Fibroblast of skin of back (primary cell): ENCODE measurements around the gene STEAP1B.

Experiments
- DNase-seq: peaks from one replicate; pipeline ENCODE4 v3.0.0-alpha.2; 2013

STEAP1B gene

GRCh38 chr7:22399546-22399945 lies 100.4 kb downstream of the STEAP1B start:
- DNase-seq: no peak

- DNase-seq: no peak
Measured at GRCh38 chr7:22399091-22399490, 100.9 kb downstream of the STEAP1B start.

GRCh38 chr7:22397981-22398380 lies 102.0 kb downstream of the STEAP1B start:
- no peak for DNase-seq

GRCh38 chr7:22395222-22395621 lies 104.8 kb downstream of the STEAP1B start:
- no peak for DNase-seq

- no peak for DNase-seq
Measured at GRCh38 chr7:22394739-22395138, 105.2 kb downstream of the STEAP1B start.

- no peak for DNase-seq
Measured at GRCh38 chr7:22393913-22394729, 105.9 kb downstream of the STEAP1B start.

GRCh38 chr7:22390516-22390915 lies 109.5 kb downstream of the STEAP1B start:
- no peak for DNase-seq

GRCh38 chr7:22389892-22390291 lies 110.1 kb downstream of the STEAP1B start:
- DNase-seq: no peak

- DNase-seq: peak; percentile 54
Measured at GRCh38 chr7:22387583-22387982, 112.4 kb downstream of the STEAP1B start.

- no peak for DNase-seq
Measured at GRCh38 chr7:22386865-22387264, 113.1 kb downstream of the STEAP1B start.

- no peak for DNase-seq
Measured at GRCh38 chr7:22386206-22386858, 113.7 kb downstream of the STEAP1B start.

GRCh38 chr7:22385326-22385725 lies 114.7 kb downstream of the STEAP1B start:
- DNase-seq: no peak

GRCh38 chr7:22380333-22380732 lies 119.7 kb downstream of the STEAP1B start:
- DNase-seq: no peak

GRCh38 chr7:22378199-22378980 lies 121.6 kb downstream of the STEAP1B start:
- no peak for DNase-seq

- DNase-seq: no peak
Measured at GRCh38 chr7:22377703-22378102, 122.3 kb downstream of the STEAP1B start.

GRCh38 chr7:22375359-22376048 lies 124.5 kb downstream of the STEAP1B start:
- DNase-seq: no peak

GRCh38 chr7:22373911-22374310 lies 126.1 kb downstream of the STEAP1B start:
- DNase-seq: no peak

- DNase-seq: no peak
Measured at GRCh38 chr7:22373388-22373787, 126.6 kb downstream of the STEAP1B start.

- DNase-seq: no peak
Measured at GRCh38 chr7:22372863-22373262, 127.1 kb downstream of the STEAP1B start.

GRCh38 chr7:22371878-22372277 lies 128.1 kb downstream of the STEAP1B start:
- no peak for DNase-seq
